HepG2 (cell line): ENCODE results near the gene ZNF227. TPM values are rescaled to one million over a fixed set of nuclear protein-coding genes. Genes with fewer than 3 reads are reported as not detected.

Source experiments
- YEATS2 ChIP-seq: sonication (generic); formaldehyde crosslinking; IDR thresholded peaks from 2 replicates; pipeline ENCODE4 v1.4.0; 2020; ENCODE audit warnings: missing genetic modification reagents, borderline replicate concordance
- ZNF143 ChIP-seq: sonication (generic); formaldehyde crosslinking; IDR thresholded peaks from 2 replicates; pipeline ENCODE4 v1.4.0; 2020; ENCODE audit warnings: missing genetic modification reagents
- ZNF816 ChIP-seq: sonication (generic); formaldehyde crosslinking; IDR thresholded peaks from 2 replicates; pipeline ENCODE4 v1.8.0; 2022; ENCODE audit warnings: missing genetic modification reagents, mild to moderate bottlenecking, borderline replicate concordance
- ZNF883 ChIP-seq: sonication (generic); formaldehyde crosslinking; IDR thresholded peaks from 2 replicates; pipeline ENCODE4 v1.5.1; 2020; ENCODE audit warnings: mild to moderate bottlenecking, missing genetic modification reagents; ENCODE audit errors: not compliant biosample characterization
- polyA plus RNA-seq, 8 experiments: library from polyadenylated mRNA; depleted of rRNA in 3 of 8; stranded (reverse) in 7 of 8; unstranded in 1 of 8; fragments of >200 nt; fragmentation: Illumina TruSeq in 4 of 8; extraction: Trizol in 4 of 8; gene quantifications; 2 replicates each; pipeline versions ENCODE4 v1.2.1 to v1.2.3, GENCODE V29; 2011 to 2016; ENCODE audit warnings: low read depth in 4 of 8, missing spikeins in 1 of 8, mixed read lengths in 1 of 8; ENCODE audit not compliant: insufficient read depth in 1 of 8
- total RNA-seq, 5 experiments: library from RNA; depleted of rRNA; stranded (reverse); fragments of >200 nt; fragmentation: Illumina TruSeq; extraction: Trizol; gene quantifications; 2 replicates each; pipeline ENCODE4 v1.2.3, GENCODE V29; 2016; ENCODE audit warnings: low read depth in 1 of 5
- TF ChIP-seq, protein P1 (sequence below): sonication (generic); formaldehyde crosslinking; IDR thresholded peaks from 2 replicates; pipeline ENCODE4 v1.4.0; 2020; ENCODE audit warnings: mild to moderate bottlenecking, missing genetic modification reagents
- TF ChIP-seq, protein P2 (sequence below): sonication (generic); formaldehyde crosslinking; IDR thresholded peaks from 2 replicates; pipeline ENCODE4 v1.4.0; 2020; ENCODE audit warnings: low read depth, missing genetic modification reagents
- TF ChIP-seq, protein P3 (sequence below): sonication (generic); formaldehyde crosslinking; IDR thresholded peaks from 2 replicates; pipeline ENCODE4 v1.5.0; 2020; ENCODE audit warnings: missing genetic modification reagents, mild to moderate bottlenecking, borderline replicate concordance
- TF ChIP-seq, protein P4 (sequence below): IDR thresholded peaks from 2 replicates; pipeline ENCODE4 v1.6.1; 2018; ENCODE audit warnings: missing genetic modification reagents, mild to moderate bottlenecking, missing compliant biosample characterization
- TF ChIP-seq, protein P5 (sequence below): sonication (generic); formaldehyde crosslinking; IDR thresholded peaks from 2 replicates; pipeline ENCODE4 v1.4.0; 2020; ENCODE audit warnings: missing genetic modification reagents

The ZNF227 gene
- total and polyA plus RNA-seq, 2 of the 13 experiments (the other 11 are each of a cell fraction or from before 2014, with no cell fraction given): 3.1 to 16.8 TPM

DNA sequence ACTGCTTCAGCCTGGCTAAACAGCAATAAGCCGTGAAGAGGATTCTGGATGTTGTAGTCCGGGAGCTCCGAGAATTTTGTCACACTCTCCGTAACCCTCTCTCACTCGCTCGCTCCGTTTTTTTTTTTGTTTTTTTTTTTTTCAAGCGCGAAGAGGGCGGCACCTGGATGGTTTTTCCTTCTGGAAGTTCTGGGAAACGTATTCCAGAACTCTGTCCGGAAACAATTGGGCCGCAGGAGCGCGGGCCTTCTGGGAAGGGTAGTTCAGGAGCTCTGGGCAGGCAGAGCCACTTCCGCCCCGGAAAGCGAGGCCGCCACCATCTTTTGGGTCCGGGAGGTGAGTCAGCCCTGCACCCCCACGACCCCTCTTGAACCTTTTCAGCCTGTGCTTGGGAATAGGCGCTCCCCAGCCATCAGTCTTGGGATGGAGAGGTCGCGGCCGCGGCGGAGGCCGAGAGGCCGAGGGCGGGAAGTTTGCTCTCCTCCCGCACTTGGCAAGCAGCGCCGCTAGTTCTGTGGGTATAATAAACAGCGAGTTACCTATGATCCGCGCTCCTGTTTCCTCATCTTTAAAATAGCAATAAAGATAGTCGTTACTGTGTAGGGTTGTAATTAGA, at the start of gene ZNF227 (continued):
- TF ChIP-seq, protein P1, sequence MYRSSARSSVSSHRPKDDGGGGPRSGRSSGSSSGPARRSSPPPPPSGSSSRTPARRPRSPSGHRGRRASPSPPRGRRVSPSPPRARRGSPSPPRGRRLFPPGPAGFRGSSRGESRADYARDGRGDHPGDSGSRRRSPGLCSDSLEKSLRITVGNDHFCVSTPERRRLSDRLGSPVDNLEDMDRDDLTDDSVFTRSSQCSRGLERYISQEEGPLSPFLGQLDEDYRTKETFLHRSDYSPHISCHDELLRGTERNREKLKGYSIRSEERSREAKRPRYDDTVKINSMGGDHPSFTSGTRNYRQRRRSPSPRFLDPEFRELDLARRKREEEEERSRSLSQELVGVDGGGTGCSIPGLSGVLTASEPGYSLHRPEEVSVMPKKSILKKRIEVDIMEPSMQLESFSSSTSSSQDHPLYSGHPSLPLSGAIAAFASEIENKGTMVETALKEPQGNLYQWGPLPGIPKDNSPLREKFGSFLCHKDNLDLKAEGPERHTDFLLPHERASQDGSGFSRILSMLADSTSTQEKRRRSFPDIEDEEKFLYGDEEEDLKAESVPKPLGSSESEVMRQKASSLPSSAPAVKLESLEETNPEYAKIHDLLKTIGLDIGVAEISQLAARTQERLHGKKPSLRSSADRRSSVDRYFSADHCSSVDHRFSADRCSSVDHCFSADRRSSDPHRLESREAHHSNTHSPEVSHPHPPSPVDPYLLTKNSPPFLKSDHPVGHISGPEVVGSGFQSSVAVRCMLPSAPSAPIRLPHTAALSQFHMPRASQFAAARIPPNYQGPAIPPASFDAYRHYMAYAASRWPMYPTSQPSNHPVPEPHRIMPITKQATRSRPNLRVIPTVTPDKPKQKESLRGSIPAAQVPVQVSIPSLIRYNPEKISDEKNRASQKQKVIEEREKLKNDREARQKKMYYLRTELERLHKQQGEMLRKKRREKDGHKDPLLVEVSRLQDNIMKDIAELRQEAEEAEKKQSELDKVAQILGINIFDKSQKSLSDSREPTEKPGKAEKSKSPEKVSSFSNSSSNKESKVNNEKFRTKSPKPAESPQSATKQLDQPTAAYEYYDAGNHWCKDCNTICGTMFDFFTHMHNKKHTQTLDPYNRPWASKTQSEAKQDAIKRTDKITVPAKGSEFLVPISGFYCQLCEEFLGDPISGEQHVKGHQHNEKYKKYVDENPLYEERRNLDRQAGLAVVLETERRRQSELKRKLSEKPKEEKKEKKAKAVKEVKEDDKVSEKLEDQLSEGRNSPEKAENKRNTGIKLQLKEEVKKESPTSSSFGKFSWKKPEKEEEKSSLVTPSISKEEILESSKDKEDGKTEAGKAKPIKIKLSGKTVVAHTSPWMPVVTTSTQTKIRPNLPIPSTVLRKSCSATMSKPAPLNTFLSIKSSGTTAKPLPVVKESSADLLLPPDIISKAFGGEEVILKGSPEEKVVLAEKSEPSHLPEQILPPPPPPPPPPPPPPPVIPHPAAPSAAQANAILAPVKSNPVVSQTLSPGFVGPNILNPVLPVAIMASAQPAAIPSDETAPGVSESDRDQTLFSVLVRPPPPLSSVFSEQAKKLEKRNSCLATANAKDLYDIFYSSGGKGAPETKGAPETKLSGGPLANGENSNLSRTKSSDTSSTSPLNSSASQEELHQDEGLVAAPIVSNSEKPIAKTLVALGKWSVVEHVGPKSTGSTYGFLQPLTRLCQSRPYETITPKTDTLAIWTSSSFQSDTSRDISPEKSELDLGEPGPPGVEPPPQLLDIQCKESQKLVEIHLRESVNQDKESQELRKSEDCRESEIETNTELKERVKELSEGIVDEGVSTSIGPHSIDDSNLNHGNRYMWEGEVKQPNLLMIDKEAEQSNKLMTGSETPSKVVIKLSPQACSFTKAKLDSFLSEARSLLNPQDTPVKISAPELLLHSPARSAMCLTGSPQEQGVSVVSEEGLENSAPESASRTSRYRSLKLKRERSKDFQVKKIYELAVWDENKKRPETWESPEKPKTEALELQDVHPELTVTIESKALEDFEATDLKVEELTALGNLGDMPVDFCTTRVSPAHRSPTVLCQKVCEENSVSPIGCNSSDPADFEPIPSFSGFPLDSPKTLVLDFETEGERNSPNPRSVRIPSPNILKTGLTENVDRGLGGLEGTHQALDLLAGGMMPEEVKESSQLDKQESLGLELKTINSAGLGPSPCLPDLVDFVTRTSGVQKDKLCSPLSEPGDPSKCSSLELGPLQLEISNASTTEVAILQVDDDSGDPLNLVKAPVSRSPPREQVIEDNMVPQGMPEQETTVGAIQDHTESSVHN (CRISPR knock-in tag): no peak
- peak; percentile 59; the same call in 1 of the 2 replicates for TF ChIP-seq YEATS2 (CRISPR knock-in tag)
- TF ChIP-seq ZNF816 (CRISPR knock-in tag): no peak
- TF ChIP-seq ZNF883: peak; percentile 66
- TF ChIP-seq, protein P2, sequence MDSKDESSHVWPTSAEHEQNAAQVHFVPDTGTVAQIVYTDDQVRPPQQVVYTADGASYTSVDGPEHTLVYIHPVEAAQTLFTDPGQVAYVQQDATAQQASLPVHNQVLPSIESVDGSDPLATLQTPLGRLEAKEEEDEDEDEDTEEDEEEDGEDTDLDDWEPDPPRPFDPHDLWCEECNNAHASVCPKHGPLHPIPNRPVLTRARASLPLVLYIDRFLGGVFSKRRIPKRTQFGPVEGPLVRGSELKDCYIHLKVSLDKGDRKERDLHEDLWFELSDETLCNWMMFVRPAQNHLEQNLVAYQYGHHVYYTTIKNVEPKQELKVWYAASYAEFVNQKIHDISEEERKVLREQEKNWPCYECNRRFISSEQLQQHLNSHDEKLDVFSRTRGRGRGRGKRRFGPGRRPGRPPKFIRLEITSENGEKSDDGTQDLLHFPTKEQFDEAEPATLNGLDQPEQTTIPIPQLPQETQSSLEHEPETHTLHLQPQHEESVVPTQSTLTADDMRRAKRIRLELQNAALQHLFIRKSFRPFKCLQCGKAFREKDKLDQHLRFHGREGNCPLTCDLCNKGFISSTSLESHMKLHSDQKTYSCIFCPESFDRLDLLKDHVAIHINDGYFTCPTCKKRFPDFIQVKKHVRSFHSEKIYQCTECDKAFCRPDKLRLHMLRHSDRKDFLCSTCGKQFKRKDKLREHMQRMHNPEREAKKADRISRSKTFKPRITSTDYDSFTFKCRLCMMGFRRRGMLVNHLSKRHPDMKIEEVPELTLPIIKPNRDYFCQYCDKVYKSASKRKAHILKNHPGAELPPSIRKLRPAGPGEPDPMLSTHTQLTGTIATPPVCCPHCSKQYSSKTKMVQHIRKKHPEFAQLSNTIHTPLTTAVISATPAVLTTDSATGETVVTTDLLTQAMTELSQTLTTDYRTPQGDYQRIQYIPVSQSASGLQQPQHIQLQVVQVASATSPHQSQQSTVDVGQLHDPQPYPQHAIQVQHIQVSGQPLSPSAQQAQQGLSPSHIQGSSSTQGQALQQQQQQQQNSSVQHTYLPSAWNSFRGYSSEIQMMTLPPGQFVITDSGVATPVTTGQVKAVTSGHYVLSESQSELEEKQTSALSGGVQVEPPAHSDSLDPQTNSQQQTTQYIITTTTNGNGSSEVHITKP (CRISPR knock-in tag): peak; percentile 68; the same call in 1 of the 2 replicates
- TF ChIP-seq, protein P3, sequence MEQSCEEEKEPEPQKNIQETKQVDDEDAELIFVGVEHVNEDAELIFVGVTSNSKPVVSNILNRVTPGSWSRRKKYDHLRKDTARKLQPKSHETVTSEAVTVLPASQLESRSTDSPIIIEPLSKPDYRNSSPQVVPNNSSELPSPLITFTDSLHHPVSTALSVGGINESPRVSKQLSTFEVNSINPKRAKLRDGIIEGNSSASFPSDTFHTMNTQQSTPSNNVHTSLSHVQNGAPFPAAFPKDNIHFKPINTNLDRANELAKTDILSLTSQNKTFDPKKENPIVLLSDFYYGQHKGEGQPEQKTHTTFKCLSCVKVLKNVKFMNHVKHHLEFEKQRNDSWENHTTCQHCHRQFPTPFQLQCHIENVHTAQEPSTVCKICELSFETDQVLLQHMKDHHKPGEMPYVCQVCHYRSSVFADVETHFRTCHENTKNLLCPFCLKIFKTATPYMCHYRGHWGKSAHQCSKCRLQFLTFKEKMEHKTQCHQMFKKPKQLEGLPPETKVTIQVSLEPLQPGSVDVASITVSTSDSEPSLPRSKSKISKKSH (CRISPR knock-in tag): peak; percentile 70
- TF ChIP-seq, protein P4, sequence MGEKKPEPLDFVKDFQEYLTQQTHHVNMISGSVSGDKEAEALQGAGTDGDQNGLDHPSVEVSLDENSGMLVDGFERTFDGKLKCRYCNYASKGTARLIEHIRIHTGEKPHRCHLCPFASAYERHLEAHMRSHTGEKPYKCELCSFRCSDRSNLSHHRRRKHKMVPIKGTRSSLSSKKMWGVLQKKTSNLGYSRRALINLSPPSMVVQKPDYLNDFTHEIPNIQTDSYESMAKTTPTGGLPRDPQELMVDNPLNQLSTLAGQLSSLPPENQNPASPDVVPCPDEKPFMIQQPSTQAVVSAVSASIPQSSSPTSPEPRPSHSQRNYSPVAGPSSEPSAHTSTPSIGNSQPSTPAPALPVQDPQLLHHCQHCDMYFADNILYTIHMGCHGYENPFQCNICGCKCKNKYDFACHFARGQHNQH: 0 out of 2 replicates have a peak, but pooled peaks have one; percentile 42
- peak; percentile 94 for TF ChIP-seq ZNF143
- TF ChIP-seq, protein P5, sequence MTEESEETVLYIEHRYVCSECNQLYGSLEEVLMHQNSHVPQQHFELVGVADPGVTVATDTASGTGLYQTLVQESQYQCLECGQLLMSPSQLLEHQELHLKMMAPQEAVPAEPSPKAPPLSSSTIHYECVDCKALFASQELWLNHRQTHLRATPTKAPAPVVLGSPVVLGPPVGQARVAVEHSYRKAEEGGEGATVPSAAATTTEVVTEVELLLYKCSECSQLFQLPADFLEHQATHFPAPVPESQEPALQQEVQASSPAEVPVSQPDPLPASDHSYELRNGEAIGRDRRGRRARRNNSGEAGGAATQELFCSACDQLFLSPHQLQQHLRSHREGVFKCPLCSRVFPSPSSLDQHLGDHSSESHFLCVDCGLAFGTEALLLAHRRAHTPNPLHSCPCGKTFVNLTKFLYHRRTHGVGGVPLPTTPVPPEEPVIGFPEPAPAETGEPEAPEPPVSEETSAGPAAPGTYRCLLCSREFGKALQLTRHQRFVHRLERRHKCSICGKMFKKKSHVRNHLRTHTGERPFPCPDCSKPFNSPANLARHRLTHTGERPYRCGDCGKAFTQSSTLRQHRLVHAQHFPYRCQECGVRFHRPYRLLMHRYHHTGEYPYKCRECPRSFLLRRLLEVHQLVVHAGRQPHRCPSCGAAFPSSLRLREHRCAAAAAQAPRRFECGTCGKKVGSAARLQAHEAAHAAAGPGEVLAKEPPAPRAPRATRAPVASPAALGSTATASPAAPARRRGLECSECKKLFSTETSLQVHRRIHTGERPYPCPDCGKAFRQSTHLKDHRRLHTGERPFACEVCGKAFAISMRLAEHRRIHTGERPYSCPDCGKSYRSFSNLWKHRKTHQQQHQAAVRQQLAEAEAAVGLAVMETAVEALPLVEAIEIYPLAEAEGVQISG (CRISPR knock-in tag): peak; percentile 93
